ENCODE results near the gene BHLHE23.

BHLHE23 gene

GRCh38 chr20:62967149-62967501, 39.6 kb downstream of the BHLHE23 start:
- no peak for TF ChIP-seq CTCF (conservative IDR thresholded peaks at IDR 0.05)
- no peak overlapping the region for H3K27ac ChIP-seq

GRCh38 chr20:62966212-62967148, 40.3 kb downstream of the BHLHE23 start:
- TF ChIP-seq CTCF (conservative IDR thresholded peaks at IDR 0.05), result no peak
- H3K27ac ChIP-seq, result no peak overlapping the region

GRCh38 chr20:62965363-62965771, 41.4 kb downstream of the BHLHE23 start:
- H3K27ac ChIP-seq, result no peak overlapping the region
- no peak for TF ChIP-seq CTCF (conservative IDR thresholded peaks at IDR 0.05)

GRCh38 chr20:62964700-62965099, 42.1 kb downstream of the BHLHE23 start:
- no peak for TF ChIP-seq CTCF (conservative IDR thresholded peaks at IDR 0.05)
- no peak overlapping the region for H3K27ac ChIP-seq

- no peak overlapping the region for H3K27ac ChIP-seq
- no peak for TF ChIP-seq CTCF (conservative IDR thresholded peaks at IDR 0.05)
Observed at GRCh38 chr20:62963614-62964397, 43.0 kb downstream of the BHLHE23 start.

GRCh38 chr20:62962891-62963613, 43.7 kb downstream of the BHLHE23 start:
- no peak for TF ChIP-seq CTCF (conservative IDR thresholded peaks at IDR 0.05)
- no peak overlapping the region for H3K27ac ChIP-seq

Measured in VCaP (cell line).